ENCODE data around the gene TPK1. TPM values are rescaled to one million over a fixed set of nuclear protein-coding genes. Genes with fewer than 3 reads are reported as not detected.

TPK1 gene
- total and polyA plus RNA-seq, 2 of the 13 experiments (the other 11 are each of a cell fraction or from before 2014, with no cell fraction given), result 1.0 to 1.2 TPM

GRCh38 chr7:144835652-144836544 lies at the start of gene TPK1 (continued):
- TF ChIP-seq KLF6 (CRISPR knock-in tag; IDR thresholded peaks at IDR 0.05) (peak; percentile 47; the same call in 1 of the 2 replicates), BORCS8-MEF2B (CRISPR knock-in tag; IDR thresholded peaks at IDR 0.05) (peak; percentile 76), ZFP36L1 (CRISPR knock-in tag; IDR thresholded peaks at IDR 0.05) (peak; percentile 71; the same call in 1 of the 2 replicates), LCORL (IDR thresholded peaks at IDR 0.05) (no peak), LCORL (CRISPR knock-in tag; IDR thresholded peaks at IDR 0.05) (peak; percentile 78), BCLAF1 (IDR thresholded peaks at IDR 0.05) (no peak), RORA (CRISPR knock-in tag; IDR thresholded peaks at IDR 0.05) (no peak), KMT2A (CRISPR knock-in tag; IDR thresholded peaks at IDR 0.05) (peak; percentile 61; the same call in 1 of the 2 replicates), SP4 (CRISPR knock-in tag; IDR thresholded peaks at IDR 0.05) (peak; percentile 84), HOMEZ (CRISPR knock-in tag; IDR thresholded peaks at IDR 0.05; ENCODE audit: low read depth) (peak; percentile 60), SRY (CRISPR knock-in tag; IDR thresholded peaks at IDR 0.05) (peak; percentile 85), MYPOP (CRISPR knock-in tag; IDR thresholded peaks at IDR 0.05) (peak; percentile 69; the same call in 1 of the 2 replicates), REST (IDR thresholded peaks at IDR 0.05; ENCODE audit: borderline replicate concordance in 1 of 2, low read depth in 1 of 2, low read length in 2 of 2) (no peak), KDM5B (CRISPR knock-in tag; IDR thresholded peaks at IDR 0.05; ENCODE audit: borderline replicate concordance) (peak; percentile 43; the same call in 1 of the 2 replicates), ARID5B (CRISPR knock-in tag; IDR thresholded peaks at IDR 0.05) (peak; percentile 67)

Data from HepG2 (cell line).